GM21737 (cell line): ENCODE results near the gene PRELID3B.

ENCODE experiments used
- ATAC-seq: cut with Tn5 transposase; IDR thresholded peaks from one replicate; pipeline ENCODE4 v1.9.1; 2021; ENCODE audit warnings: mild to moderate bottlenecking, moderate library complexity; ENCODE audit not compliant: unreplicated experiment

PRELID3B gene

GRCh38 chr20:59042151-59042795 is at the start of gene PRELID3B:
Gene PRELID3B, minus strand, starts transcription at chr20:59042786. Its CDS starts 56 bp downstream, at chr20:59042730.
- peak; percentile 24 for ATAC-seq

GRCh38 chr20:59087829-59088433 is 45.3 kb upstream of the PRELID3B start:
- ATAC-seq: no peak

GRCh38 chr20:59086923-59087322 is 44.3 kb upstream of the PRELID3B start:
- ATAC-seq: no peak

GRCh38 chr20:59084041-59084850 is 41.7 kb upstream of the PRELID3B start:
- no peak for ATAC-seq

GRCh38 chr20:59082981-59083380 is 40.4 kb upstream of the PRELID3B start:
- no peak for ATAC-seq

GRCh38 chr20:59082077-59082740 is 39.6 kb upstream of the PRELID3B start:
- no peak for ATAC-seq

GRCh38 chr20:59081036-59081435 is 38.5 kb upstream of the PRELID3B start:
- no peak for ATAC-seq

- no peak for ATAC-seq
Observed at GRCh38 chr20:59078231-59078630, 35.6 kb upstream of the PRELID3B start.

- ATAC-seq: no peak
Observed at GRCh38 chr20:59077705-59078104, 35.1 kb upstream of the PRELID3B start.

- ATAC-seq: no peak
Observed at GRCh38 chr20:59075934-59076508, 33.4 kb upstream of the PRELID3B start.

GRCh38 chr20:59074456-59074855 is 31.9 kb upstream of the PRELID3B start:
- ATAC-seq: no peak

GRCh38 chr20:59073582-59073981 is 31.0 kb upstream of the PRELID3B start:
- no peak for ATAC-seq

- no peak for ATAC-seq
Observed at GRCh38 chr20:59071216-59071615, 28.6 kb upstream of the PRELID3B start.

GRCh38 chr20:59069026-59069425 is 26.4 kb upstream of the PRELID3B start:
- no peak for ATAC-seq

- ATAC-seq: no peak
Observed at GRCh38 chr20:59068534-59068933, 25.9 kb upstream of the PRELID3B start.

GRCh38 chr20:59064214-59064722 is 21.7 kb upstream of the PRELID3B start:
- no peak for ATAC-seq

- ATAC-seq: no peak
Observed at GRCh38 chr20:59063358-59064213, 21.0 kb upstream of the PRELID3B start.

- no peak for ATAC-seq
Observed at GRCh38 chr20:59062081-59062480, 19.5 kb upstream of the PRELID3B start.

- no peak for ATAC-seq
Observed at GRCh38 chr20:59055302-59055701, 12.7 kb upstream of the PRELID3B start.

GRCh38 chr20:59051666-59052185 is 9.1 kb upstream of the PRELID3B start:
- ATAC-seq: no peak
